GM12864 (cell line): Measurements from ENCODE around the gene TRIM40.
A peak's percentile ranks its signal among the peaks of the same experiment; 100 is the strongest.
"Not testable (repeated sequence)": the region's sequence is repeated elsewhere in the genome, so short reads cannot be mapped to it uniquely, and the experiment has no call there.

Experiments used
- DNase-seq: peaks from one replicate; pipeline ENCODE4 v3.0.0-alpha.2; 2011; ENCODE audit warnings: low read depth
- H3K4me3 ChIP-seq: 2 replicates; pipeline ENCODE4 v1.5.1; 2011; ENCODE audit warnings: mild to moderate bottlenecking, low read depth, low read length, control low read depth
- CTCF ChIP-seq: IDR thresholded peaks from 2 replicates; pipeline ENCODE4 v1.5.1; 2011; ENCODE audit warnings: low read depth, mild to moderate bottlenecking, moderate library complexity, low read length, control low read depth, inconsistent platforms; ENCODE audit errors: missing control alignments

TRIM40 gene

GRCh38 chr6:30129265-30130178, 6.4 kb upstream of the TRIM40 start:
- no peak for TF ChIP-seq CTCF
- DNase-seq: no peak

GRCh38 chr6:30130179-30130679, 5.7 kb upstream of the TRIM40 start:
- no peak overlapping the region for H3K4me3 ChIP-seq
- no peak for DNase-seq
- no peak for TF ChIP-seq CTCF

More at GRCh38 chr6:30129265-30130178, 6.4 kb upstream of the TRIM40 start:
- H3K4me3 ChIP-seq: no peak overlapping the region

- H3K4me3 ChIP-seq: no peak overlapping the region
- TF ChIP-seq CTCF: peak; percentile 98
- peak; percentile 46 for DNase-seq
Observed at GRCh38 chr6:30130887-30131862, 4.8 kb upstream of the TRIM40 start.

GRCh38 chr6:30131947-30132497, 3.9 kb upstream of the TRIM40 start:
- no peak for DNase-seq
- H3K4me3 ChIP-seq: no peak overlapping the region
- no peak for TF ChIP-seq CTCF

- no peak for DNase-seq
- no peak overlapping the region for H3K4me3 ChIP-seq
- no peak for TF ChIP-seq CTCF
Observed at GRCh38 chr6:30135147-30135546, 793 bp upstream of the TRIM40 start.

- H3K4me3 ChIP-seq: no peak overlapping the region
- no peak for DNase-seq
- no peak for TF ChIP-seq CTCF
Observed at GRCh38 chr6:30136570-30137286, 788 bp downstream of the TRIM40 start.

- not testable (repeated sequence) for H3K4me3 ChIP-seq, DNase-seq
Observed at GRCh38 chr6:30140240-30140639, 4.3 kb downstream of the TRIM40 start.
